Osteoblast (primary cell): Measurements from ENCODE around the gene ADAM10. TPM values are rescaled to one million over a fixed set of nuclear protein-coding genes. Genes with fewer than 3 reads are reported as not detected.

Experiments used
- DNase-seq: peaks from one replicate; pipeline ENCODE4 v3.0.0; 2011; ENCODE audit warnings: low spot score, mixed read lengths; ENCODE audit not compliant: insufficient read length; ENCODE audit errors: missing footprints
- H2AFZ ChIP-seq: 2 replicates; pipeline ENCODE4 v1.6.0; 2011; ENCODE audit warnings: mild to moderate bottlenecking, low read length
- H3K27ac ChIP-seq: 2 replicates; pipeline ENCODE4 v1.5.1; 2011; ENCODE audit warnings: mild to moderate bottlenecking, low read depth, low read length, moderate library complexity
- H3K27me3 ChIP-seq: 2 replicates; pipeline ENCODE4 v1.6.0; 2012; ENCODE audit warnings: mild to moderate bottlenecking, control low read depth, inconsistent platforms, low read length, moderate library complexity; ENCODE audit not compliant: insufficient read depth
- H3K36me3 ChIP-seq: 2 replicates; pipeline ENCODE4 v1.5.1; 2011; ENCODE audit warnings: mild to moderate bottlenecking, low read length, control low read depth, moderate library complexity; ENCODE audit not compliant: insufficient read depth
- H3K4me1 ChIP-seq: 2 replicates; pipeline ENCODE4 v1.5.1; 2011; ENCODE audit warnings: mild to moderate bottlenecking, low read length, control low read depth, moderate library complexity; ENCODE audit not compliant: insufficient read depth
- H3K4me2 ChIP-seq: 2 replicates; pipeline ENCODE4 v1.6.0; 2011; ENCODE audit warnings: mild to moderate bottlenecking, low read length; ENCODE audit not compliant: insufficient read depth
- H3K4me3 ChIP-seq: fragments of 200-600 bp; sonication (generic); 3 replicates; pipeline ENCODE4 v1.5.1; 2012; ENCODE audit warnings: mild to moderate bottlenecking, low read length, inconsistent platforms; ENCODE audit not compliant: insufficient read depth
- H3K79me2 ChIP-seq: 2 replicates; pipeline ENCODE4 v1.6.0; 2012; ENCODE audit warnings: mild to moderate bottlenecking, low read length, control low read depth, inconsistent platforms; ENCODE audit not compliant: insufficient read depth
- H3K9me3 ChIP-seq: 2 replicates; pipeline ENCODE4 v1.5.1; 2011; ENCODE audit warnings: low read depth, low read length, control low read depth
- H4K20me1 ChIP-seq: 2 replicates; pipeline ENCODE4 v1.6.0; 2012; ENCODE audit warnings: mild to moderate bottlenecking, low read length, control low read depth; ENCODE audit not compliant: insufficient read depth
- small RNA-seq: library from RNA; depleted of rRNA; stranded (forward); fragments of <200 nt; gene quantifications from one replicate; pipeline ENCODE3, GENCODE V24; 2012
- total RNA-seq: library from RNA; depleted of rRNA; stranded (reverse); fragments of >200 nt; gene quantifications from 2 replicates; pipeline ENCODE4 v1.2.3, GENCODE V29; 2012
- TF ChIP-seq, protein P1 (sequence below): IDR thresholded peaks from 2 replicates; pipeline ENCODE4 v1.5.1; 2011; ENCODE audit warnings: mild to moderate bottlenecking, low read depth, low read length, moderate library complexity; ENCODE audit errors: extremely low read depth

ADAM10 gene
- total RNA-seq, 1 donor, result 122 TPM

DNA sequence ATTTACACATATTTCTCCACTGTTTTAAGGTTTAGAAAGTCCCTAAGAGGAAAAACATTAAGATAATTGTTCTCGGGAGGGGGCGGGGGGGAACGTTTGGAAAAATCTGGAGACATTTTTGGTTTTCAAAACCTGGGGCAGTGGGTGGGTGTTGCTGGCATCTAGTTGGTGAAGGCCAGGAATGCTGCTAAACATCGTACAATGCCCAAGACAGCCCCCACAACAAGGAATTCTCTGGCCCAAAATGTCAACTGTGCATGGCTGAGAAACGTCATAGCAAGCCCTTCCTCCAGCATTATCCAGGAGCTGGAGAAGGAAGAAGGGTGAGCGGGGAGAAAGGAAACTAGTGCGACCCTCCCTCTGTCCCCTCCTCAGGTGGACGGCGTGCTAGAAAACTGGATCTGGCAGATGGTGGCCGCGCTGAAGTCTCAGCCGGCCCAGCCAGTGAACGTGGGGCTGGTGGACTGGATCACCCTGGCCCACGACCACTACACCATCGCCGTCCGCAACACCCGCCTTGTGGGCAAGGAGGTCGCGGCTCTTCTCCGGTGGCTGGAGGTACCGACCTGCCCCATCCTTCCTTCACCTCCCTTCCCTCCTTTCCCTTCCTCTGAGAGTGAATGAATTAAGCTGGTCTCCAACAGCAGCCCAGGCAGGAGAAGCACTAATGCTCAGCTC lies 208.0 kb downstream of the ADAM10 start:
- Histone ChIP-seq H4K20me1 (no peaks in the 10 kb centered on the region), H3K4me1 (peaks cover 4% of the 10 kb centered on the region)
- TF ChIP-seq, protein P1, sequence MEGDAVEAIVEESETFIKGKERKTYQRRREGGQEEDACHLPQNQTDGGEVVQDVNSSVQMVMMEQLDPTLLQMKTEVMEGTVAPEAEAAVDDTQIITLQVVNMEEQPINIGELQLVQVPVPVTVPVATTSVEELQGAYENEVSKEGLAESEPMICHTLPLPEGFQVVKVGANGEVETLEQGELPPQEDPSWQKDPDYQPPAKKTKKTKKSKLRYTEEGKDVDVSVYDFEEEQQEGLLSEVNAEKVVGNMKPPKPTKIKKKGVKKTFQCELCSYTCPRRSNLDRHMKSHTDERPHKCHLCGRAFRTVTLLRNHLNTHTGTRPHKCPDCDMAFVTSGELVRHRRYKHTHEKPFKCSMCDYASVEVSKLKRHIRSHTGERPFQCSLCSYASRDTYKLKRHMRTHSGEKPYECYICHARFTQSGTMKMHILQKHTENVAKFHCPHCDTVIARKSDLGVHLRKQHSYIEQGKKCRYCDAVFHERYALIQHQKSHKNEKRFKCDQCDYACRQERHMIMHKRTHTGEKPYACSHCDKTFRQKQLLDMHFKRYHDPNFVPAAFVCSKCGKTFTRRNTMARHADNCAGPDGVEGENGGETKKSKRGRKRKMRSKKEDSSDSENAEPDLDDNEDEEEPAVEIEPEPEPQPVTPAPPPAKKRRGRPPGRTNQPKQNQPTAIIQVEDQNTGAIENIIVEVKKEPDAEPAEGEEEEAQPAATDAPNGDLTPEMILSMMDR, result no peak

GRCh38 chr15:58539548-58539947 lies 210.0 kb downstream of the ADAM10 start:
- no peaks in the 10 kb centered on the region for H3K79me2 ChIP-seq

More for the DNA sequence above, 208.0 kb downstream of the ADAM10 start:
- Histone ChIP-seq H3K27ac (no peak overlapping the region), H3K79me2 (no peaks in the 10 kb centered on the region), H2AFZ (no peak overlapping the region), H3K4me2 (no peak overlapping the region), H3K9me3 (no peaks in the 10 kb centered on the region), H3K36me3 (no peaks in the 10 kb centered on the region), H3K27me3 (peaks cover 46% of the 10 kb centered on the region), H3K4me3 (no peak overlapping the region)
- DNase-seq, result no peak

GRCh38 chr15:58538901-58539300 lies 210.6 kb downstream of the ADAM10 start:
- no peaks in the 10 kb centered on the region for H3K9me3 ChIP-seq
- H3K4me2 ChIP-seq, result no peak overlapping the region
- no peak overlapping the region for H2AFZ ChIP-seq
- no peaks in the 10 kb centered on the region for H3K4me1 ChIP-seq
- H3K4me3 ChIP-seq, result no peak overlapping the region
- no peaks in the 10 kb centered on the region for H3K79me2 ChIP-seq
- H3K36me3 ChIP-seq, result no peaks in the 10 kb centered on the region
- H3K27me3 ChIP-seq, result peaks cover 70% of the 10 kb centered on the region
- DNase-seq, result no peak
- TF ChIP-seq, protein P1, result no peak
- no peaks in the 10 kb centered on the region for H4K20me1 ChIP-seq
- H3K27ac ChIP-seq, result no peak overlapping the region

More at GRCh38 chr15:58539548-58539947, 210.0 kb downstream of the ADAM10 start:
- Histone ChIP-seq H2AFZ (no peak overlapping the region), H3K27me3 (peaks cover 64% of the 10 kb centered on the region), H3K27ac (no peak overlapping the region), H3K4me2 (no peak overlapping the region), H4K20me1 (no peaks in the 10 kb centered on the region), H3K4me1 (no peaks in the 10 kb centered on the region), H3K36me3 (no peaks in the 10 kb centered on the region), H3K4me3 (no peak overlapping the region), H3K9me3 (no peaks in the 10 kb centered on the region)
- no peak for DNase-seq
- TF ChIP-seq, protein P1, result no peak

Small RNAs within 50 kb of the gene (small RNA-seq; reads per million reads assigned to genes)
- gene AC091046.1 (not detected), gene RF00012 (not detected)

Other genes with a start within 250 kb of the ADAM10 start
- 19.9 and 20.3 TPM in 2 replicates for gene MINDY2, start 21.6 kb upstream of the ADAM10 start, total RNA-seq
- gene SLTM, start 184.0 kb upstream of the ADAM10 start, total RNA-seq, result 71.3 and 77.8 TPM in 2 replicates
- gene RNF111, start 238.0 kb upstream of the ADAM10 start, total RNA-seq, result 21.4 and 27.4 TPM in 2 replicates